DND-41 (cell line): ENCODE results near the gene LTB.

Source experiments
- EZH2 ChIP-seq: IDR thresholded peaks from 3 replicates; pipeline ENCODE4 v1.6.1; 2012; ENCODE audit warnings: borderline replicate concordance, low read depth, mild to moderate bottlenecking, moderate library complexity, low read length, inconsistent platforms; ENCODE audit not compliant: severe bottlenecking
- TF ChIP-seq, protein P1 (sequence below): IDR thresholded peaks from 2 replicates; pipeline ENCODE4 v1.5.1; 2012; ENCODE audit warnings: borderline replicate concordance, low read length, moderate library complexity, mild to moderate bottlenecking; ENCODE audit not compliant: poor library complexity, severe bottlenecking; ENCODE audit errors: extremely low read depth

DNA sequence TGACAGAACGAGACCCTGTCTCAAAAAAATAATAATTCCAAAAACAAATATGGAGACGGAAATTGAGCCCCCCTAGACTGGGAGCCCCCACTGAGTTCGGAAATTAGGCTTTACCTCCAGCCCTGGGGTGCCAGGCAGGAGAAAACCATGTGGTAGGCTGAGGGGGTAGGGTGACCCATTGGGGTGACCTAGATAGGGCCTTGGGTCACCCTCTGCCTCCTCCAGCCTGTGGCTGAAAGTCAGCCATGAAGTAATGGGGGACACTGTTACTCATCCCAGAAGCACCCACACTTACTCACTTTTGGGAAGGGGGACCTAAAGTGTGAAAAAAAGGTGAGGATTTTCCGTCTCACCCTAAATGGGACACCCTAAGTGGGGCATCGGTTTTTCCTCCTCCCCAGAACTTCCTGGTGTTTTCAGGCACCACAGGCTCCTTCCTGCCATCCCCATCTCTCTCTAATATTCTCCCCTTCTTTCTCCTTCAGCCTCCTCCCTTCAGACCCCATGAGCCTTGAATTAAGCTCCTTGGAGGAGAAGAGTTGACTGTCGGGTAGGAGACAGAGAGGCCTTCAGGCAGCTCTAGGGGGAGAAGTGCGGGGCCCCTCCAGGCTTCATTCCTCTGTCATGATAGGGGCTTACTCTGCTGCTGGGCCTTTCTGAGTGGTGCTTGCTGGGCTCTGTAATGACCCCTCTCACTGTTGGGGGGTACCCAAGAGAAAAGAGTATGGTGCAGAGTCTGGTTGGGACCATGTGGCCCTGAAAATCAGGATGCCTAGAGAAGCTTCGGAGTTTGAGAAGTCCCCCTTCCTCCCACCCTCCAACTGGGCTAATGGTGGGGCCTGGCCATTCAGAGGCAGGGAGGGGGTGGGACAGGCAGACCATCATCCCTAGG, 2.4 kb downstream of the LTB start:
- TF ChIP-seq, protein P1, sequence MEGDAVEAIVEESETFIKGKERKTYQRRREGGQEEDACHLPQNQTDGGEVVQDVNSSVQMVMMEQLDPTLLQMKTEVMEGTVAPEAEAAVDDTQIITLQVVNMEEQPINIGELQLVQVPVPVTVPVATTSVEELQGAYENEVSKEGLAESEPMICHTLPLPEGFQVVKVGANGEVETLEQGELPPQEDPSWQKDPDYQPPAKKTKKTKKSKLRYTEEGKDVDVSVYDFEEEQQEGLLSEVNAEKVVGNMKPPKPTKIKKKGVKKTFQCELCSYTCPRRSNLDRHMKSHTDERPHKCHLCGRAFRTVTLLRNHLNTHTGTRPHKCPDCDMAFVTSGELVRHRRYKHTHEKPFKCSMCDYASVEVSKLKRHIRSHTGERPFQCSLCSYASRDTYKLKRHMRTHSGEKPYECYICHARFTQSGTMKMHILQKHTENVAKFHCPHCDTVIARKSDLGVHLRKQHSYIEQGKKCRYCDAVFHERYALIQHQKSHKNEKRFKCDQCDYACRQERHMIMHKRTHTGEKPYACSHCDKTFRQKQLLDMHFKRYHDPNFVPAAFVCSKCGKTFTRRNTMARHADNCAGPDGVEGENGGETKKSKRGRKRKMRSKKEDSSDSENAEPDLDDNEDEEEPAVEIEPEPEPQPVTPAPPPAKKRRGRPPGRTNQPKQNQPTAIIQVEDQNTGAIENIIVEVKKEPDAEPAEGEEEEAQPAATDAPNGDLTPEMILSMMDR = no peak
- TF ChIP-seq EZH2 = no peak
